ENCODE results near the gene ARFIP1. TPM values are rescaled to one million over a fixed set of nuclear protein-coding genes. Genes with fewer than 3 reads are reported as not detected.

The ARFIP1 gene
- total RNA-seq, 1 experiment from 2014 or later: 26.7 TPM

DNA sequence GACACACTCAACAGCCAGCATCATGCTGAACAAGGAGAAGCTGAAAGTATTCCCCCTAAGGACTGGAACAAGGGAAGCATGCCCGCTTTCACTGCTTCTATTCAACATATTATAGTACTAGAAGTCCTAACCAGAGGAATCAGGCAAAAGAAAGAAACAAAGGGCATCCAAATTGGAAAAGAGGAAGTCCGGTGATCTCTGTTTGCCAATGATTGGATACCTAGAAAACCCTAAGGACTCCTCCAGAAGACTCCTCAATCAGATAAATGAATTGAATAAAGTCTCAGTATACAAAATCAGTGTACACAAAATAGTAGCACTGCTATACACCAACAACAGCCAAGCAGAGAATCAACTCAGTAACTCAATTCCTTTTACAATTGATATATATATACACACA lies 44.8 kb downstream of the ARFIP1 start:
- Mint-ChIP-seq H3K4me3 (ENCODE audit: unreplicated experiment) (no peak overlapping the region), H3K9me3 (ENCODE audit: unreplicated experiment) (peaks cover 7% of the 10 kb centered on the region), H3K4me1 (ENCODE audit: insufficient read depth, unreplicated experiment) (no peaks in the 10 kb centered on the region), H3K36me3 (ENCODE audit: insufficient read depth, unreplicated experiment) (peaks cover 5% of the 10 kb centered on the region), H3K27me3 (ENCODE audit: insufficient read depth, unreplicated experiment) (no peaks in the 10 kb centered on the region), H3K27ac (ENCODE audit: low read depth, unreplicated experiment) (no peak overlapping the region)
- no peak for DNase-seq (ENCODE audit: unreplicated experiment)
- TF ChIP-seq, protein P1, sequence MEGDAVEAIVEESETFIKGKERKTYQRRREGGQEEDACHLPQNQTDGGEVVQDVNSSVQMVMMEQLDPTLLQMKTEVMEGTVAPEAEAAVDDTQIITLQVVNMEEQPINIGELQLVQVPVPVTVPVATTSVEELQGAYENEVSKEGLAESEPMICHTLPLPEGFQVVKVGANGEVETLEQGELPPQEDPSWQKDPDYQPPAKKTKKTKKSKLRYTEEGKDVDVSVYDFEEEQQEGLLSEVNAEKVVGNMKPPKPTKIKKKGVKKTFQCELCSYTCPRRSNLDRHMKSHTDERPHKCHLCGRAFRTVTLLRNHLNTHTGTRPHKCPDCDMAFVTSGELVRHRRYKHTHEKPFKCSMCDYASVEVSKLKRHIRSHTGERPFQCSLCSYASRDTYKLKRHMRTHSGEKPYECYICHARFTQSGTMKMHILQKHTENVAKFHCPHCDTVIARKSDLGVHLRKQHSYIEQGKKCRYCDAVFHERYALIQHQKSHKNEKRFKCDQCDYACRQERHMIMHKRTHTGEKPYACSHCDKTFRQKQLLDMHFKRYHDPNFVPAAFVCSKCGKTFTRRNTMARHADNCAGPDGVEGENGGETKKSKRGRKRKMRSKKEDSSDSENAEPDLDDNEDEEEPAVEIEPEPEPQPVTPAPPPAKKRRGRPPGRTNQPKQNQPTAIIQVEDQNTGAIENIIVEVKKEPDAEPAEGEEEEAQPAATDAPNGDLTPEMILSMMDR (IDR thresholded peaks at IDR 0.05; ENCODE audit: unreplicated experiment): no peak
- ChIA-PET POLR2A (no interaction called here), CTCF (interaction anchor here (0.6 kb wide), 1 partner anchor 202 kb away, joined by 3 read pairs; no protein-coding TSS in a partner anchor)
- intact Hi-C loops (cut with micrococcal nuclease): no loop called here
- BruUV-seq (replicated peaks): no TSS peak

- Mint-ChIP-seq H3K4me3 (ENCODE audit: unreplicated experiment) (no peak overlapping the region), H3K36me3 (ENCODE audit: insufficient read depth, unreplicated experiment) (peaks cover 5% of the 10 kb centered on the region), H3K4me1 (ENCODE audit: insufficient read depth, unreplicated experiment) (no peaks in the 10 kb centered on the region), H3K27ac (ENCODE audit: low read depth, unreplicated experiment) (no peak overlapping the region), H3K9me3 (ENCODE audit: unreplicated experiment) (peaks cover 7% of the 10 kb centered on the region), H3K27me3 (ENCODE audit: insufficient read depth, unreplicated experiment) (no peaks in the 10 kb centered on the region)
- TF ChIP-seq, protein P1 (IDR thresholded peaks at IDR 0.05; ENCODE audit: unreplicated experiment): no peak
- CTCF ChIA-PET: no interaction called here
- no peak for DNase-seq (ENCODE audit: unreplicated experiment)
- intact Hi-C loops (cut with micrococcal nuclease): no loop called here
- POLR2A ChIA-PET: no interaction called here
- BruUV-seq (replicated peaks): no TSS peak
These were observed 45.6 kb downstream of the ARFIP1 start for GRCh38 chr4:152825336-152825735.

DNA sequence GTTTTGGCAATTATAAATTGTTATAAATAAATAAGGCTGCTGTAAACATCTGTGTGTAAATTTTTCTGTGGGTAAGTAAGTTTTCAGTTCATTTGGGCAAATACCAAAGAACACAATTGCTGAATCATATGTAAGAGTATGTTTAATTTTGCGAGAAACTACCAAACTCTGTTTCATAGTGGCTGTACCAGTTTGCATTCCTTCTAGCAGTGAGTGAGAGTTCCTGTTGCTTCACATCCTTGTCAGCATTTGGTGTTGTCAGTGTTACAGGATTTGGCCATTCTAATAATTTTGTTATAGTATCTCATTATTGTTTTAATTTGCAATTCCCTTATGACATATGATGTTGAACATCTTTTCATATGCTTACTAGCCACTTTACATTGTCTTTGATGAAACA lies 48.4 kb downstream of the ARFIP1 start:
- H3K4me3 Mint-ChIP-seq (ENCODE audit: unreplicated experiment): no peak overlapping the region
- no peak for DNase-seq (ENCODE audit: unreplicated experiment)
- no TSS peak for BruUV-seq (replicated peaks)
- ChIA-PET CTCF (interaction anchor here (0.6 kb wide), 1 partner anchor 31 kb away, joined by 3 read pairs; no protein-coding TSS in a partner anchor), POLR2A (no interaction called here)
- H3K36me3 Mint-ChIP-seq (ENCODE audit: insufficient read depth, unreplicated experiment): peaks cover 5% of the 10 kb centered on the region
- TF ChIP-seq, protein P1 (IDR thresholded peaks at IDR 0.05; ENCODE audit: unreplicated experiment): no peak
- no peaks in the 10 kb centered on the region for H3K27me3 Mint-ChIP-seq (ENCODE audit: insufficient read depth, unreplicated experiment)
- intact Hi-C loops (cut with micrococcal nuclease): no loop called here
- H3K9me3 Mint-ChIP-seq (ENCODE audit: unreplicated experiment): peaks cover 7% of the 10 kb centered on the region
- H3K4me1 Mint-ChIP-seq (ENCODE audit: insufficient read depth, unreplicated experiment): no peaks in the 10 kb centered on the region
- H3K27ac Mint-ChIP-seq (ENCODE audit: low read depth, unreplicated experiment): no peak overlapping the region

- Mint-ChIP-seq H3K4me3 (ENCODE audit: unreplicated experiment) (no peak overlapping the region), H3K36me3 (ENCODE audit: insufficient read depth, unreplicated experiment) (peaks cover 5% of the 10 kb centered on the region), H3K4me1 (ENCODE audit: insufficient read depth, unreplicated experiment) (no peaks in the 10 kb centered on the region), H3K27ac (ENCODE audit: low read depth, unreplicated experiment) (no peak overlapping the region), H3K9me3 (ENCODE audit: unreplicated experiment) (peaks cover 8% of the 10 kb centered on the region), H3K27me3 (ENCODE audit: insufficient read depth, unreplicated experiment) (no peaks in the 10 kb centered on the region)
- no TSS peak for BruUV-seq (replicated peaks)
- intact Hi-C loops (cut with micrococcal nuclease): no loop called here
- TF ChIP-seq, protein P1 (IDR thresholded peaks at IDR 0.05; ENCODE audit: unreplicated experiment): no peak
- ChIA-PET POLR2A (no interaction called here), CTCF (interaction anchor here (0.6 kb wide), 3 partner anchors 17 to 570 kb away, joined by 3 read pairs; no protein-coding TSS in a partner anchor)
- no peak for DNase-seq (ENCODE audit: unreplicated experiment)
These were observed 51.7 kb downstream of the ARFIP1 start for GRCh38 chr4:152831416-152831815.
